Mucosa of descending colon (tissue), 3 donors: ENCODE data around the gene SEC24B. TPM values are rescaled to one million over a fixed set of nuclear protein-coding genes. Genes with fewer than 3 reads are reported as not detected.

Experiments used
- ATAC-seq: fragments of 200-7000 bp; cut with Tn5 transposase; one replicate; pipeline ENCODE4 v1.9.1; 2020; ENCODE audit warnings: mild to moderate bottlenecking, moderate library complexity
- DNase-seq, 3 donors: peaks; one replicate each; pipeline ENCODE4 v3.0.0-alpha.2; 2020
- H3K36me3 ChIP-seq: fragments of 200-600 bp; one replicate; pipeline ENCODE4 v1.8.0; 2021; ENCODE audit warnings: low read depth, mild to moderate bottlenecking
- H3K4me1 ChIP-seq: fragments of 200-600 bp; one replicate; pipeline ENCODE4 v1.8.0; 2021; ENCODE audit warnings: low read depth, mild to moderate bottlenecking
- H3K4me3 ChIP-seq: fragments of 200-600 bp; one replicate; pipeline ENCODE4 v1.8.0; 2021; ENCODE audit warnings: mild to moderate bottlenecking
- H3K9me3 ChIP-seq: fragments of 200-600 bp; one replicate; pipeline ENCODE4 v1.8.0; 2021; ENCODE audit warnings: mild to moderate bottlenecking
- intact Hi-C, 2 donors: fragments of 100-400 bp; cut with DNase I in 1 of 2; cut with micrococcal nuclease in 1 of 2; formaldehyde crosslinking; loops; one replicate each; pipeline versions ENCODE4 v1.11.0 to v1.11.1; 2022; cut with DNase I, micrococcal nuclease
- total RNA-seq, 3 donors: library from RNA; stranded (reverse); fragmentation: NEBNext Ultra II Directional in 2 of 3; extraction: Animal tissue kit (Norgen Biotek cat#: 25700) in 2 of 3; gene quantifications; one replicate each; pipeline versions ENCODE4 v1.2.1 to v1.2.4, GENCODE V29; 2021 to 2023
- TF ChIP-seq, protein P1 (sequence below): fragments of 200-600 bp; IDR thresholded peaks from one replicate; pipeline ENCODE4 v1.8.0; 2022; ENCODE audit warnings: antibody characterized with exemption, mild to moderate bottlenecking
- donor health status: DM: no; HTN: no; CAD: no; lungs with moderate emphysema.
- donor health status: DM: no; HTN: no; CAD: no.
- donor health status: DM: no; HTN: yes; CAD: no.

Gene SEC24B
- total RNA-seq, 3 donors from 2014 or later: 28.5 to 41.7 (median 35.0) TPM

DNA sequence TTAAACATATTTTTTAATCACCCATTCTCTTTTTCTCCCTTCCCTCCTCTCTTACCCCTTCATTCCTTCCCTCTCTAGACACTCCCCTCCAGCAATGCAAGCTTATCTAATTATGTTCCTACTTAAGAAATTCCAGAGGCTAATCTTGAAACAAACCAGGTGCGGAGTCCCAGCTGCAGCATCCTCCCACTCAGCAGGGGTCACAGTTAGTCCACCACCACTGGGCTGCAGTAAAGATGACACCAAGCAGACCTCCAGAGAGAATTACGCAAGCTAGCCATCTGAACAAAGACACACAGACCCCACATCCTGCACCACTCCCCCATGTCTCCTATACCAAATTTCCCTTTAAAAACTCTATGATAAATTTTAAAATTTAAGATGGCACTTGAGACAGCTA, 13.9 kb upstream of the SEC24B start:
- DNase-seq: no peak
- intact Hi-C loops: loop anchor here (5.0 to 10.0 kb wide), 3 partner anchors 395 to 558 kb away; partner anchors contain the start of genes GAR1 (in 1 of the 2) and RRH (in 1 of the 2)
- ATAC-seq: no peak

DNA sequence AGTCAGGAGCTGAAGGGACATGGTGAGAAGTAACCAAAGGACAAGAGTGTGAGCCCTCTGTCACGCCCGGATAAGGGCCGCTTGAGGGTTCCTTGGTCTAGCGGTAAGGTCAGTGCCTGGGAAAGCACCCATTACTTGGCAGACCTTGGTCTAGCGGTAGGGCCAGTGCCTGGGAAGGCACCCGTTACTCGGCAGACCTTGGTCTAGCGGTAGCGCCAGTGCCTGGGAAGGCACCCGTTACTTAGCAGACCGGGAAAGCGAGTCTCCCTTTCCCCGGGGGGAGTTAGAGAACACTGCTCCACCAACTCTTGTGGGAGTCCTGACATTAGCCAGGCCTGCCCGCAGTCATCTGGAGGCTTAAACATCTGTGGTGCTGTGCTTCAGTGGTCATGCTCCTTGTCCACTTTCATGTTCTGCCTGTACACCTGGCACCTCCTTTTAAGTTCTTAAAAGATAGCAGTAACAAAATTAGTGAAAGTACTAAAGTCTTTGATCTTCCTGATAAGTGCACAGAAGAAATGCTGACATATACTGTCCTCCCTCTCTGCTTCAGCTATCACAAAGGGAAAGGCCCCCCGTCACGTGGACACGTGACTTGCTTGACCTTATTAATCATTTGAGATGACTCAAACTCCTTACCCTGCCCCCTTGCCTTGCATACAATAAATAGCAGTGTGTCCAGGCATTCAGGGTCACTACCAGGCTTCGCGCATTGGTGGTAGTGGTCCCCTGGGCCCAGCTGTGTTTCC, 9.3 kb upstream of the SEC24B start:
- Histone ChIP-seq H3K4me1 (peaks cover 5% of the 10 kb centered on the region), H3K4me3 (no peak overlapping the region), H3K36me3 (no peaks in the 10 kb centered on the region), H3K9me3 (no peaks in the 10 kb centered on the region)
- DNase-seq (no peak), ATAC-seq (no peak)
- TF ChIP-seq, protein P1, sequence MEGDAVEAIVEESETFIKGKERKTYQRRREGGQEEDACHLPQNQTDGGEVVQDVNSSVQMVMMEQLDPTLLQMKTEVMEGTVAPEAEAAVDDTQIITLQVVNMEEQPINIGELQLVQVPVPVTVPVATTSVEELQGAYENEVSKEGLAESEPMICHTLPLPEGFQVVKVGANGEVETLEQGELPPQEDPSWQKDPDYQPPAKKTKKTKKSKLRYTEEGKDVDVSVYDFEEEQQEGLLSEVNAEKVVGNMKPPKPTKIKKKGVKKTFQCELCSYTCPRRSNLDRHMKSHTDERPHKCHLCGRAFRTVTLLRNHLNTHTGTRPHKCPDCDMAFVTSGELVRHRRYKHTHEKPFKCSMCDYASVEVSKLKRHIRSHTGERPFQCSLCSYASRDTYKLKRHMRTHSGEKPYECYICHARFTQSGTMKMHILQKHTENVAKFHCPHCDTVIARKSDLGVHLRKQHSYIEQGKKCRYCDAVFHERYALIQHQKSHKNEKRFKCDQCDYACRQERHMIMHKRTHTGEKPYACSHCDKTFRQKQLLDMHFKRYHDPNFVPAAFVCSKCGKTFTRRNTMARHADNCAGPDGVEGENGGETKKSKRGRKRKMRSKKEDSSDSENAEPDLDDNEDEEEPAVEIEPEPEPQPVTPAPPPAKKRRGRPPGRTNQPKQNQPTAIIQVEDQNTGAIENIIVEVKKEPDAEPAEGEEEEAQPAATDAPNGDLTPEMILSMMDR: no peak
- intact Hi-C loops: loop anchor here (5.0 to 10.0 kb wide), 3 partner anchors 391 to 553 kb away; partner anchors contain the start of genes GAR1 (in 1 of the 2) and RRH (in 1 of the 2)

More for the DNA sequence above, 13.9 kb upstream of the SEC24B start:
- Histone ChIP-seq H3K4me3 (no peak overlapping the region), H3K36me3 (no peaks in the 10 kb centered on the region), H3K9me3 (no peaks in the 10 kb centered on the region), H3K4me1 (peaks cover 5% of the 10 kb centered on the region)
- TF ChIP-seq, protein P1: no peak

DNA sequence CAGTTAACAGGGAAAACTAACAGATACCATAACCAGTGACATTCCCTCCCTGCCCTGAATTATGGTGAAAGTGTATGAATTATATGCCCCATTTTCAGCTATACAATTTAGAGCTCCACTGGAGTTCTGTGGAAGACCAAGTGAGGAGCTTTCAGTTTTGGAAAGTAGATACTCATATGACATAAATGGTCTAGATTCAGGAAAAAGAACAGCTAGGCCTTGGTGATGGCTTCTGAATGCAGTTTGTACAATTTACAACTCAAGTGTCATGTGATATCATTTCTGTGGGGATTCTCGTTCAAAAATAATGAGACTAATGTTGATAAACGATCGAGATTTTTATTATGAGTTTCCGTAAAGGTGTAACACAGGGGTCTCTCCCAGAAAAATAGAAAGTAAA, 8.2 kb upstream of the SEC24B start:
- ATAC-seq: no peak
- intact Hi-C loops: loop anchor here (10.0 kb wide), 2 partner anchors 389 to 399 kb away; partner anchors contain the start of genes GAR1 (in 1 of the 2) and RRH (in 1 of the 2)
- no peaks in the 10 kb centered on the region for H3K36me3 ChIP-seq
- no peaks in the 10 kb centered on the region for H3K9me3 ChIP-seq
- peaks cover 5% of the 10 kb centered on the region for H3K4me1 ChIP-seq
- no peak overlapping the region for H3K4me3 ChIP-seq
- no peak for DNase-seq
- TF ChIP-seq, protein P1: no peak

DNA sequence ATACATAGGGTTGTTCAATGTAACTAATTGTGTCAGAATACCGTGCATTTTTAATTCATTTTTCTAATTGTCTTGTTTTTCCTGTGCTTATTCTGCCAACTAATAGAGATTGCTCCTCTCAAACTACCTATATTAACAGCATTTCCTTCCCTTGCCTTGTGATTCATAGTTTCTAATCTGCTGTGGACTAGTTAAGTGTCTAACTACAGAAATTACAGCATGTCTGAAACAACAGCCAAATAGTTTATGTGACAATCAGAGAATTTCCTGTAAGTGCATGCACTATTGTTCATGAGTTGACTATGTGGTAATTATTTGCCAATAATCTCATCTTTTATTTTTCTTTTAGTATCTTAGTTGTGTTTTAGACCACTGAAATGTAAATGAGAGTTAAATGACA, 4.1 kb upstream of the SEC24B start:
- Histone ChIP-seq H3K4me1 (peaks cover 6% of the 10 kb centered on the region), H3K4me3 (no peak overlapping the region), H3K36me3 (no peaks in the 10 kb centered on the region), H3K9me3 (no peaks in the 10 kb centered on the region)
- intact Hi-C loops: loop anchor here (10.0 kb wide), 2 partner anchors 385 to 395 kb away; partner anchors contain the start of genes GAR1 (in 1 of the 2) and RRH (in 1 of the 2)
- no peak for DNase-seq
- no peak for ATAC-seq
- TF ChIP-seq, protein P1: no peak

DNA sequence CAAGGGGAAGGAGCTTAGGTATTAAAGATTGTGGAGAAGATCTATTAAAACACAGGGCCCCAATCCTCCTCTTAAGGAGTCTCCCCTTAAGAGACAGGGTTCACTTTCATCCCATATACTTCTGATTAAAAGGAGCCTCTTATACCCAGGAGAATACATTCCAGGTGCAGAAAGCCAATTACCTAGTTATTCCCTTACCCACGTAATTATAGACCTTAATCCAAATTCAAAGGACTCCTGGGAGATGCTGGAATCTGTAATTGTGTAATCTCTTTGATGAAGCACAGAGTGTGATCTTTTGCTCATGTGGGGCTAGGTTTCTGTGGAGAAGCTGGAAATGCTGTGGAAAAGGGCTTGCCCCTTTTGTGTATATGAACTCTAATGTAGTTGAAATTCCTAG, 1.4 kb upstream of the SEC24B start:
- H3K9me3 ChIP-seq: no peaks in the 10 kb centered on the region
- intact Hi-C loops: no loop called here
- no peak overlapping the region for H3K4me3 ChIP-seq
- TF ChIP-seq, protein P1: no peak
- H3K4me1 ChIP-seq: peaks cover 27% of the 10 kb centered on the region
- no peaks in the 10 kb centered on the region for H3K36me3 ChIP-seq
- DNase-seq: no peak
- no peak for ATAC-seq
